HepG2 (cell line): Measurements from ENCODE around the gene SLC22A12. TPM values are rescaled to one million over a fixed set of nuclear protein-coding genes. Genes with fewer than 3 reads are reported as not detected.

Experiments
- ATAC-seq: fragments of 200-7000 bp; cut with Tn5 transposase; 3 replicates; pipeline ENCODE4 v1.9.1; 2020; ENCODE audit warnings: mild to moderate bottlenecking, moderate library complexity
- BruUV-seq: library from RNA; stranded (reverse); fragments of 400-500 nt; replicated peaks from 2 replicates; lab custom pipeline; 2021; lab: Mats Ljungman, UMichigan
- CTCF ChIA-PET: fragments of 300-600 bp; formaldehyde crosslinking; extraction: SDS; loops from one replicate; lab custom pipeline; 2021; ENCODE audit warnings: low total read pairs, inconsistent platforms, low intra/inter-chr PET ratio; lab: Yijun Ruan, JAX
- POLR2A ChIA-PET: fragments of 350-600 bp; sonication (Branson Sonifier 250); formaldehyde crosslinking; loops from one replicate; lab custom pipeline; 2020; ENCODE audit warnings: antibody characterized with exemption, inconsistent platforms; lab: Yijun Ruan, JAX
- DNase-seq: peaks from one replicate; pipeline ENCODE4 v3.0.0-alpha.2; 2015; ENCODE audit warnings: low spot score
- FAIRE-seq: peaks from 3 replicates; lab custom pipeline; 2011; peaks lifted over from hg19 to GRCh38; lab: Jason Lieb, UNC
- H2AFZ ChIP-seq: one replicate; pipeline ENCODE4 v1.6.1; 2011; ENCODE audit warnings: low read length, inconsistent platforms
- H3K27ac ChIP-seq: fragments of 300-600 bp; 3 replicates; pipeline ENCODE4 v1.8.0; 2011; ENCODE audit warnings: mixed run types, mild to moderate bottlenecking, mixed read lengths, low read length, inconsistent platforms; ENCODE audit not compliant: insufficient read depth; ENCODE audit errors: extremely low read length
- H3K27me3 ChIP-seq, 2 experiments: fragments of 200-600 bp in 1 of 2; 2 replicates in 1 of 2; 3 replicates in 1 of 2; pipeline versions ENCODE4 v1.6.0 to v1.8.0; 2011; ENCODE audit warnings: low read length in 2 of 2, mild to moderate bottlenecking in 2 of 2, moderate library complexity in 2 of 2, inconsistent platforms in 1 of 2; ENCODE audit not compliant: insufficient read depth in 2 of 2, control insufficient read depth in 1 of 2
- H3K36me3 ChIP-seq, 2 experiments: fragments of 200-600 bp in 1 of 2; replicated peaks in 1 of 2; 2 replicates in 1 of 2; 3 replicates in 1 of 2; pipeline versions ENCODE4 v1.5.1 to v1.8.0; 2011; ENCODE audit warnings: low read length in 2 of 2, inconsistent platforms in 1 of 2; ENCODE audit not compliant: insufficient read depth in 2 of 2, control insufficient read depth in 1 of 2
- H3K4me1 ChIP-seq: 2 replicates; pipeline ENCODE4 v1.5.1; 2012; ENCODE audit warnings: low read length, inconsistent platforms; ENCODE audit not compliant: insufficient read depth
- H3K4me2 ChIP-seq: 2 replicates; pipeline ENCODE4 v1.6.0; 2011; ENCODE audit warnings: low read depth, low read length, inconsistent platforms
- H3K4me3 ChIP-seq, 3 experiments: fragments of 200-600 bp in 1 of 3; sonication (generic), shearing (Covaris generic) in 1 of 3; replicated peaks in 1 of 3; 2 replicates each; pipeline ENCODE4 v1.5.1; 2011 to 2016; ENCODE audit warnings: low read length in 3 of 3, inconsistent platforms in 2 of 3, low read depth in 2 of 3, mild to moderate bottlenecking in 2 of 3, control low read depth in 1 of 3, mixed read lengths in 1 of 3; ENCODE audit not compliant: insufficient read depth in 1 of 3
- H3K79me2 ChIP-seq: one replicate; pipeline ENCODE4 v1.6.1; 2011; ENCODE audit warnings: low read length, inconsistent platforms; ENCODE audit not compliant: insufficient read depth
- H3K9ac ChIP-seq: 2 replicates; pipeline ENCODE4 v1.6.0; 2011; ENCODE audit warnings: mild to moderate bottlenecking, low read depth, low read length, inconsistent platforms; ENCODE audit not compliant: insufficient read depth
- H3K9me3 ChIP-seq: 2 replicates; pipeline ENCODE4 v1.5.1; 2012; ENCODE audit warnings: mild to moderate bottlenecking, low read length
- H4K20me1 ChIP-seq: 2 replicates; pipeline ENCODE4 v1.6.0; 2011; ENCODE audit warnings: inconsistent platforms, mild to moderate bottlenecking, low read length, moderate library complexity; ENCODE audit not compliant: insufficient read depth
- E2F1 ChIP-seq: sonication (generic); formaldehyde crosslinking; IDR thresholded peaks from 2 replicates; pipeline ENCODE4 v1.5.0; 2020; ENCODE audit warnings: missing genetic modification reagents
- HNRNPK ChIP-seq: fragments of 200-400 bp; formaldehyde crosslinking; IDR thresholded peaks from 2 replicates; pipeline ENCODE4 v1.6.1; 2018; ENCODE audit warnings: low read length, low read depth, moderate library complexity, mild to moderate bottlenecking; ENCODE audit not compliant: poor library complexity, severe bottlenecking
- NBN ChIP-seq: fragments of 450-650 bp; conservative IDR thresholded peaks from 2 replicates; pipeline ENCODE4 v1.6.1; 2017
- ZBTB42 ChIP-seq: sonication (generic); formaldehyde crosslinking; IDR thresholded peaks from 2 replicates; pipeline ENCODE4 v1.5.0; 2020; ENCODE audit warnings: mild to moderate bottlenecking, missing genetic modification reagents
- ZMYM4 ChIP-seq: sonication (generic); formaldehyde crosslinking; IDR thresholded peaks from 2 replicates; pipeline ENCODE4 v1.8.1; 2023; ENCODE audit warnings: mild to moderate bottlenecking, missing genetic modification reagents
- ZNF260 ChIP-seq: sonication (generic); formaldehyde crosslinking; IDR thresholded peaks from 2 replicates; pipeline ENCODE4 v1.4.0; 2020; ENCODE audit warnings: missing genetic modification reagents, low read depth, mild to moderate bottlenecking, borderline replicate concordance
- ZNF280D ChIP-seq: sonication (generic); formaldehyde crosslinking; IDR thresholded peaks from 2 replicates; pipeline ENCODE4 v1.5.1; 2020; ENCODE audit warnings: mild to moderate bottlenecking, missing genetic modification reagents
- ZNF510 ChIP-seq: sonication (generic); formaldehyde crosslinking; IDR thresholded peaks from 2 replicates; pipeline ENCODE4 v1.4.0; 2020; ENCODE audit warnings: low read depth, mild to moderate bottlenecking, missing genetic modification reagents
- ZNF790 ChIP-seq: sonication (generic); formaldehyde crosslinking; IDR thresholded peaks from 2 replicates; pipeline ENCODE4 v1.8.0; 2022; ENCODE audit warnings: missing genetic modification reagents, mild to moderate bottlenecking, borderline replicate concordance
- ZSCAN30 ChIP-seq: sonication (generic); formaldehyde crosslinking; IDR thresholded peaks from 2 replicates; pipeline ENCODE4 v1.5.0; 2020; ENCODE audit warnings: mild to moderate bottlenecking, missing genetic modification reagents
- WGBS: methylation state at CpG from one replicate; pipeline ENCODE4 v1.1.6; 2017; ENCODE audit warnings: low lambda C conversion rate; 5-methylcytosine and 5-hydroxymethylcytosine counted together
- in situ Hi-C: cut with HindIII; loops from 2 replicates; pipeline ENCODE4 v1.10.0; 2017; ENCODE audit warnings: low pct_unique_long_range_greater_than_20kb; ENCODE audit not compliant: extremely low pct_ligation_motif_present
- intact Hi-C: fragments of 100-400 bp; cut with micrococcal nuclease; formaldehyde crosslinking; loops from one replicate; pipeline ENCODE4 v1.10.0; 2022; ENCODE audit not compliant: unreplicated experiment
- polyA plus RNA-seq, 8 experiments: library from polyadenylated mRNA; depleted of rRNA in 3 of 8; stranded (reverse) in 7 of 8; unstranded in 1 of 8; fragments of >200 nt; fragmentation: Illumina TruSeq in 4 of 8; extraction: Trizol in 4 of 8; gene quantifications; 2 replicates each; pipeline versions ENCODE4 v1.2.1 to v1.2.3, GENCODE V29; 2011 to 2016; ENCODE audit warnings: low read depth in 4 of 8, missing spikeins in 1 of 8, mixed read lengths in 1 of 8; ENCODE audit not compliant: insufficient read depth in 1 of 8
- total RNA-seq, 5 experiments: library from RNA; depleted of rRNA; stranded (reverse); fragments of >200 nt; fragmentation: Illumina TruSeq; extraction: Trizol; gene quantifications; 2 replicates each; pipeline ENCODE4 v1.2.3, GENCODE V29; 2016; ENCODE audit warnings: low read depth in 1 of 5
- TF ChIP-seq, protein P1 (sequence below), 2 experiments: sonication (generic) in 1 of 2; formaldehyde crosslinking in 1 of 2; IDR thresholded peaks; 2 replicates each; pipeline versions ENCODE4 v1.4.0 to v1.6.1; 2016 to 2020; ENCODE audit warnings: borderline replicate concordance in 1 of 2, low read depth in 1 of 2, mild to moderate bottlenecking in 1 of 2, missing genetic modification reagents in 1 of 2
- TF ChIP-seq, protein P2 (sequence below): sonication (generic); formaldehyde crosslinking; IDR thresholded peaks from 2 replicates; pipeline ENCODE4 v1.5.1; 2020; ENCODE audit warnings: mild to moderate bottlenecking, moderate library complexity, missing genetic modification reagents

Gene SLC22A12
- total and polyA plus RNA-seq, 2 of the 13 experiments (the other 11 are each of a cell fraction or from before 2014, with no cell fraction given), result not detected

DNA sequence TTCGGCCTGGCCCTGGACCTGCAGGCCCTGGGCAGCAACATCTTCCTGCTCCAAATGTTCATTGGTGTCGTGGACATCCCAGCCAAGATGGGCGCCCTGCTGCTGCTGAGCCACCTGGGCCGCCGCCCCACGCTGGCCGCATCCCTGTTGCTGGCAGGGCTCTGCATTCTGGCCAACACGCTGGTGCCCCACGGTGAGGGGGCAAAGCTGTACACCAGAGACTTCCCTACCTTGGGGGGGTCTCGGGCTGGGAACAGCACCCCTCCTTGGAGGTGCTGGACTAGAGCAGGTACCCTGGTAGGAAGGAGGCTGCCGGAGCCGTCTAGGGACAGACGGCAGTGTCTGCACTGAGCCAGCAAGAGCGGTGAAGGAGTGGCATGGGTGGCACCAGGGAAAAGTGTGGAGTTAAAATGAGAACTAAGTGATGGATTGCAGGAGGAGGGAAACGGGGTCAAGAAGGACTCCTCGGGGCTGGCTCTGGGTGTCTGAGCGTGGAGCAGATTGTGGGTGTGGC, 8.7 kb downstream of the SLC22A12 start:
- intact Hi-C loops, result no loop called here
- ATAC-seq, result no peak
- TF ChIP-seq ZNF790 (CRISPR knock-in tag), result no peak
- TF ChIP-seq, protein P1, sequence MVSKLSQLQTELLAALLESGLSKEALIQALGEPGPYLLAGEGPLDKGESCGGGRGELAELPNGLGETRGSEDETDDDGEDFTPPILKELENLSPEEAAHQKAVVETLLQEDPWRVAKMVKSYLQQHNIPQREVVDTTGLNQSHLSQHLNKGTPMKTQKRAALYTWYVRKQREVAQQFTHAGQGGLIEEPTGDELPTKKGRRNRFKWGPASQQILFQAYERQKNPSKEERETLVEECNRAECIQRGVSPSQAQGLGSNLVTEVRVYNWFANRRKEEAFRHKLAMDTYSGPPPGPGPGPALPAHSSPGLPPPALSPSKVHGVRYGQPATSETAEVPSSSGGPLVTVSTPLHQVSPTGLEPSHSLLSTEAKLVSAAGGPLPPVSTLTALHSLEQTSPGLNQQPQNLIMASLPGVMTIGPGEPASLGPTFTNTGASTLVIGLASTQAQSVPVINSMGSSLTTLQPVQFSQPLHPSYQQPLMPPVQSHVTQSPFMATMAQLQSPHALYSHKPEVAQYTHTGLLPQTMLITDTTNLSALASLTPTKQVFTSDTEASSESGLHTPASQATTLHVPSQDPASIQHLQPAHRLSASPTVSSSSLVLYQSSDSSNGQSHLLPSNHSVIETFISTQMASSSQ (IDR thresholded peaks at IDR 0.05; ENCODE audit: low read depth), result no peak
- TF ChIP-seq, protein P1 (CRISPR knock-in tag; IDR thresholded peaks at IDR 0.05; ENCODE audit: borderline replicate concordance), result no peak
- no peak for TF ChIP-seq ZMYM4 (CRISPR knock-in tag)
- TF ChIP-seq NBN, result no peak
- TF ChIP-seq HNRNPK, result no peak
- TF ChIP-seq, protein P2, sequence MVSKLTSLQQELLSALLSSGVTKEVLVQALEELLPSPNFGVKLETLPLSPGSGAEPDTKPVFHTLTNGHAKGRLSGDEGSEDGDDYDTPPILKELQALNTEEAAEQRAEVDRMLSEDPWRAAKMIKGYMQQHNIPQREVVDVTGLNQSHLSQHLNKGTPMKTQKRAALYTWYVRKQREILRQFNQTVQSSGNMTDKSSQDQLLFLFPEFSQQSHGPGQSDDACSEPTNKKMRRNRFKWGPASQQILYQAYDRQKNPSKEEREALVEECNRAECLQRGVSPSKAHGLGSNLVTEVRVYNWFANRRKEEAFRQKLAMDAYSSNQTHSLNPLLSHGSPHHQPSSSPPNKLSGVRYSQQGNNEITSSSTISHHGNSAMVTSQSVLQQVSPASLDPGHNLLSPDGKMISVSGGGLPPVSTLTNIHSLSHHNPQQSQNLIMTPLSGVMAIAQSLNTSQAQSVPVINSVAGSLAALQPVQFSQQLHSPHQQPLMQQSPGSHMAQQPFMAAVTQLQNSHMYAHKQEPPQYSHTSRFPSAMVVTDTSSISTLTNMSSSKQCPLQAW (CRISPR knock-in tag), result no peak
- no peak for TF ChIP-seq ZNF260
- no peak for TF ChIP-seq E2F1 (CRISPR knock-in tag)
- TF ChIP-seq ZNF510 (CRISPR knock-in tag), result no peak
- no peak for TF ChIP-seq ZNF280D (CRISPR knock-in tag)
- TF ChIP-seq ZSCAN30 (CRISPR knock-in tag), result no peak
- no peak for TF ChIP-seq ZBTB42 (CRISPR knock-in tag)
- TF ChIP-seq, all 625 proteins: peak for 0
- Histone ChIP-seq H3K27me3 (peaks cover 10 to 21% of the 10 kb centered on the region in 2 experiments; a peak in 3 of 5 replicates), H3K4me3 (no peak overlapping the region), H3K36me3 (no peaks in the 10 kb centered on the region), H3K79me2 (no peaks in the 10 kb centered on the region), H3K27ac (no peak overlapping the region), H3K9ac (no peak overlapping the region), H3K9me3 (peaks cover 16% of the 10 kb centered on the region), H3K4me2 (no peak overlapping the region), H3K4me1 (no peaks in the 10 kb centered on the region; the same call in 1 of the 2 replicates), H4K20me1 (no peaks in the 10 kb centered on the region), H2AFZ (no peak overlapping the region)
- ChIA-PET POLR2A (no interaction called here), CTCF (no interaction called here)
- WGBS, result 26% methylated on average over 10 of the region's 17 CpGs
- DNase-seq (no peak), FAIRE-seq (no peak)
- no TSS peak for BruUV-seq
- in situ Hi-C loops, result no loop called here
